IPS-15b (cell line): Measurements from ENCODE around the gene C19orf47.
A peak's percentile ranks its signal among the peaks of the same experiment; 100 is the strongest.

Experiments
- H3K27me3 ChIP-seq: one replicate; pipeline ENCODE4 v1.6.1; 2013; ENCODE audit warnings: low read length; ENCODE audit not compliant: control insufficient read depth, insufficient read depth
- H3K36me3 ChIP-seq: one replicate; pipeline ENCODE4 v1.6.1; 2013; ENCODE audit warnings: low read length; ENCODE audit not compliant: control insufficient read depth, insufficient read depth
- H3K4me1 ChIP-seq: one replicate; pipeline ENCODE4 v1.6.1; 2013; ENCODE audit warnings: mild to moderate bottlenecking, low read length; ENCODE audit not compliant: control insufficient read depth, insufficient read depth
- H3K4me3 ChIP-seq: one replicate; pipeline ENCODE4 v1.5.1; 2013; ENCODE audit warnings: low read depth, low read length
- H3K9ac ChIP-seq: one replicate; pipeline ENCODE4 v1.6.1; 2013; ENCODE audit warnings: low read depth, mild to moderate bottlenecking, low read length
- H3K9me3 ChIP-seq: one replicate; pipeline ENCODE4 v1.6.1; 2013; ENCODE audit warnings: mild to moderate bottlenecking, low read length; ENCODE audit not compliant: control insufficient read depth, insufficient read depth

The C19orf47 gene

GRCh38 chr19:40273469-40274360 is 74.5 kb downstream of the C19orf47 start:
- Histone ChIP-seq H3K27me3 (no peaks in the 10 kb centered on the region), H3K9ac (peak overlapping the region; percentile 49), H3K4me1 (peaks cover 4% of the 10 kb centered on the region), H3K9me3 (no peaks in the 10 kb centered on the region), H3K4me3 (no peak overlapping the region), H3K36me3 (peaks cover 3% of the 10 kb centered on the region)

- Histone ChIP-seq H3K9me3 (no peaks in the 10 kb centered on the region), H3K9ac (no peak overlapping the region), H3K4me3 (no peak overlapping the region), H3K36me3 (no peaks in the 10 kb centered on the region), H3K27me3 (no peaks in the 10 kb centered on the region), H3K4me1 (peaks cover 4% of the 10 kb centered on the region)
Observed at GRCh38 chr19:40272261-40272660, 75.9 kb downstream of the C19orf47 start.

- H3K4me1 ChIP-seq = peaks cover 4% of the 10 kb centered on the region
- no peaks in the 10 kb centered on the region for H3K27me3 ChIP-seq
- no peaks in the 10 kb centered on the region for H3K36me3 ChIP-seq
- H3K9ac ChIP-seq = no peak overlapping the region
- H3K4me3 ChIP-seq = no peak overlapping the region
- no peaks in the 10 kb centered on the region for H3K9me3 ChIP-seq
Observed at GRCh38 chr19:40271706-40272105, 76.5 kb downstream of the C19orf47 start.

- H3K36me3 ChIP-seq = no peaks in the 10 kb centered on the region
- H3K9me3 ChIP-seq = no peaks in the 10 kb centered on the region
- no peak overlapping the region for H3K4me3 ChIP-seq
- no peak overlapping the region for H3K9ac ChIP-seq
- H3K4me1 ChIP-seq = peaks cover 4% of the 10 kb centered on the region
- H3K27me3 ChIP-seq = no peaks in the 10 kb centered on the region
Observed at GRCh38 chr19:40270362-40271089, 77.7 kb downstream of the C19orf47 start.
